Body of pancreas (tissue), 4 donors: ENCODE results near the gene FGA.

Experiments
- POLR2A ChIP-seq, 3 donors: fragments of 450-650 bp; IDR thresholded peaks; one replicate each; pipeline ENCODE4 v1.6.1; 2016; ENCODE audit warnings: antibody characterized with exemption in 3 of 3, mild to moderate bottlenecking in 2 of 3
- TF ChIP-seq, protein P1 (sequence below), 7 experiments: fragments of 450-650 bp in 4 of 7; fragments of 200-600 bp in 3 of 7; sonication (generic) in 3 of 7; IDR thresholded peaks; one replicate each; pipeline ENCODE4 v1.5.1; 2016 to 2019; ENCODE audit warnings: antibody characterized with exemption in 7 of 7

DNA sequence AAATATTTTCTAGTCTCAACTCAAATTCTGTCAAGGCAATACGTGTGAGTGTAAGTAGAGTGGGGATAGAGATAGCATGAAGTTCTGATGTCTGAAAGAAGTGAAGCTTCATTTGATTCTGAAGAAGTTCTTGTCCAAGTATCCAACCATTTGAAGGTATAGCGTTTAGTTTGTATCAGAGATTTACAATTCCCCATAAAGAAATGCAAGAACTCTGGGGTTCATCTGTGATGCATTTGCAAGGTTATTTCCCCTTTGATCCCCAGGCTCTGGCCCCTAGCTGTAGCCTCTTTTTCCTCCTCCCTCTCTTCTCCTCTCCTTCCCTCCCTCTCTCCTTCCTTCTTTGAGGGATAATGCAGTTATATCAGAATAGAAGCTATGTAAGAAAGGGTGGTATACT, 7.8 kb downstream of the FGA start:
- TF ChIP-seq, protein P1, sequence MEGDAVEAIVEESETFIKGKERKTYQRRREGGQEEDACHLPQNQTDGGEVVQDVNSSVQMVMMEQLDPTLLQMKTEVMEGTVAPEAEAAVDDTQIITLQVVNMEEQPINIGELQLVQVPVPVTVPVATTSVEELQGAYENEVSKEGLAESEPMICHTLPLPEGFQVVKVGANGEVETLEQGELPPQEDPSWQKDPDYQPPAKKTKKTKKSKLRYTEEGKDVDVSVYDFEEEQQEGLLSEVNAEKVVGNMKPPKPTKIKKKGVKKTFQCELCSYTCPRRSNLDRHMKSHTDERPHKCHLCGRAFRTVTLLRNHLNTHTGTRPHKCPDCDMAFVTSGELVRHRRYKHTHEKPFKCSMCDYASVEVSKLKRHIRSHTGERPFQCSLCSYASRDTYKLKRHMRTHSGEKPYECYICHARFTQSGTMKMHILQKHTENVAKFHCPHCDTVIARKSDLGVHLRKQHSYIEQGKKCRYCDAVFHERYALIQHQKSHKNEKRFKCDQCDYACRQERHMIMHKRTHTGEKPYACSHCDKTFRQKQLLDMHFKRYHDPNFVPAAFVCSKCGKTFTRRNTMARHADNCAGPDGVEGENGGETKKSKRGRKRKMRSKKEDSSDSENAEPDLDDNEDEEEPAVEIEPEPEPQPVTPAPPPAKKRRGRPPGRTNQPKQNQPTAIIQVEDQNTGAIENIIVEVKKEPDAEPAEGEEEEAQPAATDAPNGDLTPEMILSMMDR (IDR thresholded peaks at IDR 0.05), result no peak
- TF ChIP-seq POLR2A (IDR thresholded peaks at IDR 0.05), result no peak
